KG1 (cell line): ENCODE data around the gene C1QTNF5.

Experiments used
- DNase-seq: peaks from one replicate; lab custom pipeline; 2025; lab: John Stamatoyannopoulos, UW

The C1QTNF5 gene

GRCh38 chr11:119373059-119373920 lies 32.6 kb upstream of the C1QTNF5 start:
- DNase-seq = no peak

GRCh38 chr11:119372260-119373058 lies 31.8 kb upstream of the C1QTNF5 start:
- no peak for DNase-seq

GRCh38 chr11:119371778-119372182 lies 31.1 kb upstream of the C1QTNF5 start:
- DNase-seq = no peak

- no peak for DNase-seq
Observed at GRCh38 chr11:119371067-119371601, 30.5 kb upstream of the C1QTNF5 start.

GRCh38 chr11:119370486-119371046 lies 29.9 kb upstream of the C1QTNF5 start:
- DNase-seq = no peak

GRCh38 chr11:119369132-119369925 lies 28.6 kb upstream of the C1QTNF5 start:
- no peak for DNase-seq

GRCh38 chr11:119368121-119369034 lies 27.7 kb upstream of the C1QTNF5 start:
- no peak for DNase-seq

- DNase-seq = no peak
Observed at GRCh38 chr11:119367661-119368120, 27.0 kb upstream of the C1QTNF5 start.

GRCh38 chr11:119366690-119367620 lies 26.3 kb upstream of the C1QTNF5 start:
- DNase-seq = no peak

GRCh38 chr11:119365071-119365591 lies 24.4 kb upstream of the C1QTNF5 start:
- DNase-seq = no peak

GRCh38 chr11:119363851-119364590 lies 23.3 kb upstream of the C1QTNF5 start:
- no peak for DNase-seq

- DNase-seq = no peak
Observed at GRCh38 chr11:119363081-119363850, 22.6 kb upstream of the C1QTNF5 start.

- no peak for DNase-seq
Observed at GRCh38 chr11:119362741-119363080, 22.0 kb upstream of the C1QTNF5 start.

GRCh38 chr11:119361941-119362725 lies 21.4 kb upstream of the C1QTNF5 start:
- DNase-seq = no peak

- DNase-seq = no peak
Observed at GRCh38 chr11:119361056-119361787, 20.5 kb upstream of the C1QTNF5 start.
